Left colon (tissue), 2 donors: ENCODE measurements around the gene KCTD10. TPM values are rescaled to one million over a fixed set of nuclear protein-coding genes. Genes with fewer than 3 reads are reported as not detected.
"Not testable (repeated sequence)": the region's sequence is repeated elsewhere in the genome, so short reads cannot be mapped to it uniquely, and the experiment has no call there.

Experiments
- ATAC-seq: fragments of 200-7000 bp; cut with Tn5 transposase; one replicate; pipeline ENCODE4 v1.9.1; 2020; ENCODE audit warnings: mild to moderate bottlenecking, moderate library complexity
- DNase-seq, 2 donors: peaks; one replicate each; pipeline ENCODE4 v3.0.0-alpha.2; 2020
- intact Hi-C, 2 donors: fragments of 100-400 bp; cut with DNase I in 1 of 2; cut with micrococcal nuclease in 1 of 2; formaldehyde crosslinking; loops; one replicate each; pipeline versions ENCODE4 v1.11.2 to v1.14.0; 2022; cut with DNase I, micrococcal nuclease
- total RNA-seq, 2 donors: library from RNA; stranded (reverse); fragmentation: NEBNext Ultra II Directional; extraction: Animal tissue kit (Norgen Biotek cat#: 25700); gene quantifications; one replicate each; pipeline ENCODE4 v1.2.1, GENCODE V29; 2021
- donor health status: DM: no; HTN: no; CAD: no.
- donor health status: DM: yes; HTN: yes; CAD: no.

KCTD10 gene
- total RNA-seq, 2 donors from 2014 or later = 62.8 to 86.8 TPM

GRCh38 chr12:109435428-109436187 lies 41.5 kb downstream of the KCTD10 start:
- DNase-seq (no peak), ATAC-seq (no peak)
- intact Hi-C loops = no loop called here

- intact Hi-C loops = no loop called here
- no peak for ATAC-seq
- no peak for DNase-seq
These were observed 42.5 kb downstream of the KCTD10 start for GRCh38 chr12:109434582-109434981.

GRCh38 chr12:109433618-109434017 lies 43.5 kb downstream of the KCTD10 start:
- ATAC-seq (peak; percentile 47), DNase-seq (no peak)
- intact Hi-C loops = no loop called here

- intact Hi-C loops = no loop called here
- ATAC-seq (peak; percentile 89), DNase-seq (peak; percentile 89 to 92)
These were observed 44.2 kb downstream of the KCTD10 start for GRCh38 chr12:109432842-109433304.

DNA sequence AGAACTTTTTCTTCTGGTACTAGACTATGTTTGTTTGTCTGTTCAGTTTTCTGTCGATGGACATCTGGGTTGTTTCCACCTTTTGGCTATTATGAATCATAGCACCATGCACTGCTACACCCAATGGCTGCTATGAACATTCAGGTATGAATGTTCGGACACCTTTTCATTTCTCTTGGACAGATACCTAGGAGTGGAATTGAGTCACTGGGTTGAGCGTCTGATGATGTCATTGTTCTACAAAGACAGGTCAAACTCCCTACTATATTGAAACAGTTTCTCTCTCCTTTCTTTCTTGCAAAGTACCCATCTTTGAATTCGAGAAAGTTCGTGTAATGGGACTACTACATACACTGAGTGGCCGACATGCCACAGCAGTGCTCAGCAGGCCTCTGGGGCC lies 44.7 kb downstream of the KCTD10 start:
- no peak for DNase-seq
- intact Hi-C loops = no loop called here
- ATAC-seq = peak; percentile 6

DNA sequence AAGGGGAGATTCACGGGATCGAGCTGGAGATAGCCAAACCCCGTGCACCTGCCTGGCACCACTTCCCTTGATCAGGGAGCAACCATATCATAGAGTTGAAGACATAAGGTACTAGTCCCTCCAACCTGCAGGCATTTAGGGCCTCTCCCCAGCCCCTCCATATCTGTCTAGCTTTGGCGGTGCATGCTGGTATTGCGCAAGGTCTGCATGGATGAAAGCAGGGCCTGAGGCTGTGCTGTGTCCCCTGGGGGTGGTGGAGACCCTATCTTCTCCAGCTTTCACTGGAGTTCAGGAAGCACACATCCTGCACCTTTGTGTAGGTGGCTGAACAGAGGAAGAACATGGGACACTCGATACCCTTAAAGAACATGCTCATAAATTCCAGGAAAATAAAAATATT lies 46.9 kb downstream of the KCTD10 start:
- ATAC-seq = no peak
- DNase-seq = no peak
- intact Hi-C loops = no loop called here

GRCh38 chr12:109428804-109429203 lies 48.3 kb downstream of the KCTD10 start:
- intact Hi-C loops = loop anchor here in 1 of 2 donors (10.0 kb wide), 1 partner anchor 56 kb away; no protein-coding TSS in a partner anchor
- DNase-seq, ATAC-seq: not testable (repeated sequence)

DNA sequence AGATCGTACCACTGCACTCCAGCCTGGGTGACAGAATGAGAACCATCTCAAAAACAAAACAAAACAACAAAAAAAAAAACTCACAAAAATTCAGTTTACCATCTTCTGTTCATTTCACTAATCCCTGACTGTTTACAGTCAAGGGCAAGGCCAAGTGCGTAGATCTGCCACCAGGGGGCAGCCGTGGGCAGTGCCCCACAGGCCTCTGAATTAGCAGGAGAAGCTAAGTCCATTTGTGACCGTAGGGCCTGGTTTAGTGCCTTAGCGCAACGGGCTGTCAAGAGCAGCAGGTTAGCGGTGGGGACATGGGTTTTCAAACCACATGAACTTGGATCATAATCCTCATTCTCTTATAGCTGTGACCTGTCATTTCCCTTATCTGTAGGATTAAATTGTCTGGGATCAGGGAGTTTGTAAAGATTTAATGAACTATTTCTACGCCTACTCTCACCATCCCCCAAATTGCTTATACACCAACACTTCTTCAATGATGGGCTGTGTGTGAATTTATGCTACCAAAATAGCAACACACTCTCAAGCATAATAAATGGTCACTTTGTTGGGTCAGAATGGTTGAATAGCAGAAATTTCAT lies 49.0 kb downstream of the KCTD10 start:
- peak; percentile 92 for ATAC-seq
- peak; percentile 72 to 84 for DNase-seq
- intact Hi-C loops = loop anchor here in 1 of 2 donors (10.0 kb wide), 1 partner anchor 57 kb away; no protein-coding TSS in a partner anchor

GRCh38 chr12:109423392-109423791 lies 53.7 kb downstream of the KCTD10 start:
- intact Hi-C loops = loop anchor here in 1 of 2 donors (10.0 kb wide), 1 partner anchor 61 kb away; no protein-coding TSS in a partner anchor
- DNase-seq (no peak), ATAC-seq (no peak)

DNA sequence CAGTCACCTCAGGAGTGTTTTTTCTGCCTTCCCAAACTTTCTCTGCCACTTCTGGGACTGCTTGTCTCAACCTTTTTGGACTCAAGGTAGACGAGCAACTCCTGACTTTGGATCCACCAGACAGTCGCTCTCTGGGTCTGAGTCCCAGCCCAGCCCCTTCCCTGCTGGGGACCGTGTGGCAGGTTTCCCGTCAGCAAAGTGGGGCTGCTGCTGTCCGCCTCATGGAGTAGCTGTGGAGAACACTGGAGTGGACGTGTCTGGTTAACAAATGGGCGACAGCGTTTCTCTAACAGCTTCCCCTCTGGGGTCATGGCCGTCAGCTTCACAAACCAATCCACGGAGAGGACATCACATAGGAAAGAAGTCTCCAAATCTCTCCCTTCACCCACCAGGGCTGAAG lies 54.8 kb downstream of the KCTD10 start:
- ATAC-seq (no peak), DNase-seq (no peak)
- intact Hi-C loops = loop anchor here in 1 of 2 donors (10.0 kb wide), 1 partner anchor 63 kb away; no protein-coding TSS in a partner anchor

- intact Hi-C loops = loop anchor here in 1 of 2 donors (10.0 kb wide), 1 partner anchor 63 kb away; no protein-coding TSS in a partner anchor
- ATAC-seq (no peak), DNase-seq (no peak)
These were observed 55.6 kb downstream of the KCTD10 start for GRCh38 chr12:109421355-109422087.

GRCh38 chr12:109418848-109419480 lies 58.1 kb downstream of the KCTD10 start:
- ATAC-seq = no peak
- intact Hi-C loops = no loop called here
- DNase-seq = no peak

DNA sequence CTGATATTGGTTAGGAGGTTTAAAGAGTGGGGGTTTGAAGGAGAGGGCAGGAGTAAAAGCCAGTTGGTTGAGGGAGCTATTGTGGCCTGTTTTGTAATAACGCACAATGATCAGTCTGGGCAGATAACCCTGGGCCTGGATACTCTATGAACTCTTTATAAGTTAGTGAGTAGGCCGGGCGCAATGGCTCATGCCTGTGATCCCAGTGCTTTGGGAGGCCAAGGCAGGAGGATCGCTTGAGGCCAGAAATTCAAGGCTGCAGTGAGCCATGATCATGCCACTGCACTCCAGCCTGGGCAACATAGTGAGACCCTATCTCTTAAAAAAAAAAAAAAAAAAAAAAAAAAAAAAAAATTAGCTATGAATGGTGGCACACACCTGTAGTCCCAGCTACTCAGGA lies 71.0 kb downstream of the KCTD10 start:
- DNase-seq, intact Hi-C loops, ATAC-seq: not testable (repeated sequence)

GRCh38 chr12:109404841-109405240 lies 72.3 kb downstream of the KCTD10 start:
- ATAC-seq, DNase-seq, intact Hi-C loops: not testable (repeated sequence)

Other genes with a start within 250 kb of the KCTD10 start
- not detected for gene FOXN4, start 168.0 kb downstream of the KCTD10 start, total RNA-seq
- gene MYO1H, start 129.4 kb downstream of the KCTD10 start, total RNA-seq = under 1 TPM; 0.20 to 0.31 TPM
- gene UBE3B, start 334 bp upstream of the KCTD10 start, total RNA-seq = 10 to 100 TPM; 47.7 to 50.7 TPM
- 10 to 100 TPM; 31.0 to 51.3 TPM for gene MMAB, start 96.2 kb upstream of the KCTD10 start, total RNA-seq
- gene MVK, start 96.5 kb upstream of the KCTD10 start, total RNA-seq = 10 to 100 TPM; 23.1 to 47.2 TPM
- gene FAM222A, start 236.5 kb upstream of the KCTD10 start, total RNA-seq = 1 to 10 TPM; 3.0 to 4.7 TPM